Measurements from ENCODE around the gene MLLT6. TPM values are rescaled to one million over a fixed set of nuclear protein-coding genes. Genes with fewer than 3 reads are reported as not detected.
A peak's percentile ranks its signal among the peaks of the same experiment; 100 is the strongest.

The MLLT6 gene

DNA sequence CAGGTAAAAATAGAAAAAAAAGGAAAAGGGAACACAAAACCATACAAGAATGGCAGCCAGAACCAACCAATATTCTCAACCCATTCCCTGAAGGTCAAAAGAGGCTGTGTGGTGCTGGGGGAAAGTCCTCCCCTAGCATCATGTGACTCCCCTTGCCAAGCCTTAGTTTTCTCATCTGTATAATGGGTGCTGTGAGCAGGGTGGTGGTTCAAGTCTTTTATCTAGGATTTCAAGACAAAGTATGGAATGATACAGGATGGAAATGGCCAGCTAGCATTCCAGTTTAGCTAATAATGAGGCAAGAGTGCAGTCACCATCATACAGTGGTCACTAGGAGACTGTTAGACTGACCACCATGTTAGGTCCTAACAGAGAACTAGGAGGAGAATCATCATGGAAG lies 68.2 kb downstream of the MLLT6 start:
- DNase-seq (ENCODE audit: low spot score): no peak
- Histone ChIP-seq H3K4me2 (ENCODE audit: insufficient read depth, low read length, poor library complexity, severe bottlenecking) (no peak overlapping the region), H3K9me3 (replicated peaks in 1 of 2; ENCODE audit: control insufficient read depth in 2 of 2, insufficient read depth in 1 of 2, low read depth in 1 of 2, low read length in 2 of 2) (no peaks in the 10 kb centered on the region), H4K8ac (ENCODE audit: low read depth, low read length) (no peak overlapping the region), H3K23ac (ENCODE audit: low read depth, low read length, poor library complexity) (no peak overlapping the region), H2BK120ac (ENCODE audit: low read depth, low read length) (no peak overlapping the region), H3K4me3 (ENCODE audit: low read length in 2 of 2) (no peak overlapping the region), H3K4ac (ENCODE audit: low read length) (no peak overlapping the region), H2BK5ac (ENCODE audit: low read length) (no peak overlapping the region), H3K27me3 (ENCODE audit: control insufficient read depth in 3 of 3, insufficient read depth in 3 of 3, low read depth in 1 of 3, low read length in 3 of 3) (no peaks in the 10 kb centered on the region), H2BK12ac (ENCODE audit: low read length) (no peak overlapping the region), H2AK5ac (ENCODE audit: low read depth, low read length) (no peak overlapping the region), H3K9ac (ENCODE audit: low read depth, low read length, poor library complexity) (no peak overlapping the region), H3K36me3 (replicated peaks in 1 of 2; ENCODE audit: control insufficient read depth in 2 of 2, insufficient read depth in 2 of 2, low read length in 2 of 2) (peaks cover 52 to 94% of the 10 kb centered on the region in 2 donors), H3K4me1 (ENCODE audit: control insufficient read depth in 2 of 2, insufficient read depth in 1 of 2, low read depth in 1 of 2, low read length in 2 of 2) (no peaks in the 10 kb centered on the region), H3K18ac (ENCODE audit: low read length) (no peak overlapping the region), H4K91ac (ENCODE audit: low read depth, low read length, poor library complexity) (no peak overlapping the region), H3K14ac (ENCODE audit: low read length) (no peak overlapping the region), H2AFZ (ENCODE audit: low read length) (no peak overlapping the region), H3K27ac (replicated peaks; ENCODE audit: low read length) (no peak overlapping the region), H2BK15ac (ENCODE audit: low read length) (no peak overlapping the region), H3K79me1 (ENCODE audit: low read depth, low read length) (no peaks in the 10 kb centered on the region)

DNA sequence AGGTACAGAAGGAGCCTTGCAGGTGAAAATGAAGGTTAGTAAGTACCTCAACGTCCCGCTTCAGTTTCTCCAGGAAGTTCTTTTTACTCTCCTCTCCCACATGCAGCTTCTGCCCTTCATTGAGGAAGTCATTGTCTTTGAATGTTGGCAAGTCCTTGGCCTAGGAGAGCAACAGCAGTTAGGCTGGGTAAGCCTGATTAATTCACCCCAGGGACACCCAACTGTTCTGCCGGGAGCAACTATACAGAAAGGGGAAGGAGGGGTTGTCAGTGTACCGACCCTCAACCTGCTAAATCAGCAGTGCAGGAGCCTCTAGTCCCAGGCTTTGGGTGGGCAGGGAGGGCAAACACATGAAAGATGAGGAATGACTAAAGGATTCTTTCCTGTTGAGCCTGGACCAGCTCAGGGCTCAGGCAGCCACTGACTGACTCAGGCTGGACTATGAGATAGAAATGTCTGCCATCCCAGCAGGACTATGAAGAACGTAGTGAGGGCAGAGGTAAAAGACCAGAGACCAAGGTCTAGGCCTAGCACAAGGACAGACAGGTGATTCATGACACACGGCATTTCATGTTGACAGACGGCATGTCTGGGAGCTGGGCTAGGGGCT lies 72.7 kb downstream of the MLLT6 start:
- Histone ChIP-seq H3K4me3 (ENCODE audit: low read length in 2 of 2) (no peak overlapping the region), H4K91ac (ENCODE audit: low read depth, low read length, poor library complexity) (no peak overlapping the region), H3K4me2 (ENCODE audit: insufficient read depth, low read length, poor library complexity, severe bottlenecking) (no peak overlapping the region), H3K4me1 (ENCODE audit: control insufficient read depth in 2 of 2, insufficient read depth in 1 of 2, low read depth in 1 of 2, low read length in 2 of 2) (no peaks in the 10 kb centered on the region), H3K36me3 (replicated peaks in 1 of 2; ENCODE audit: control insufficient read depth in 2 of 2, insufficient read depth in 2 of 2, low read length in 2 of 2) (peaks cover 68 to 94% of the 10 kb centered on the region in 2 donors), H2BK5ac (ENCODE audit: low read length) (no peak overlapping the region), H3K14ac (ENCODE audit: low read length) (no peak overlapping the region), H2BK15ac (ENCODE audit: low read length) (no peak overlapping the region), H3K23ac (ENCODE audit: low read depth, low read length, poor library complexity) (no peak overlapping the region), H3K9me3 (replicated peaks in 1 of 2; ENCODE audit: control insufficient read depth in 2 of 2, insufficient read depth in 1 of 2, low read depth in 1 of 2, low read length in 2 of 2) (no peaks in the 10 kb centered on the region), H3K27me3 (ENCODE audit: control insufficient read depth in 3 of 3, insufficient read depth in 3 of 3, low read depth in 1 of 3, low read length in 3 of 3) (no peaks in the 10 kb centered on the region), H3K18ac (ENCODE audit: low read length) (no peak overlapping the region), H3K9ac (ENCODE audit: low read depth, low read length, poor library complexity) (peak overlapping the region; percentile 38), H3K27ac (replicated peaks; ENCODE audit: low read length) (no peak overlapping the region), H2AK5ac (ENCODE audit: low read depth, low read length) (no peak overlapping the region), H2BK120ac (ENCODE audit: low read depth, low read length) (no peak overlapping the region), H3K4ac (ENCODE audit: low read length) (no peak overlapping the region), H4K8ac (ENCODE audit: low read depth, low read length) (no peak overlapping the region), H2AFZ (ENCODE audit: low read length) (no peak overlapping the region), H3K79me1 (ENCODE audit: low read depth, low read length) (no peaks in the 10 kb centered on the region), H2BK12ac (ENCODE audit: low read length) (no peak overlapping the region)
- no CpG with 5 or more reads among the region's 7 CpGs for WGBS, 2 donors (ENCODE audit: extremely low coverage in 2 of 2, insufficient read length in 2 of 2, insufficient replicate concordance in 1 of 2)
- no peak for DNase-seq (ENCODE audit: low spot score)

Small RNA genes lying within 50 kb of the gene (small RNA-seq; reads per million reads assigned to genes)
- gene MIR4726 (ENCODE audit: insufficient read depth) (1.2 reads per million), gene MIR4734 (ENCODE audit: insufficient read depth) (not detected), gene RNA5SP440 (ENCODE audit: insufficient read depth) (697 reads per million, percentile 99 among the genes with 10 or more reads in this experiment), gene RNU6-866P (ENCODE audit: insufficient read depth) (not detected)

Measured in neuronal stem cell (in vitro differentiated cells).